WTC11 (cell line): Measurements from ENCODE around the gene HRCT1. TPM values are rescaled to one million over a fixed set of nuclear protein-coding genes. Genes with fewer than 3 reads are reported as not detected.

ENCODE experiments used
- ATAC-seq: fragments of 200-7000 bp; cut with Tn5 transposase; 2 replicates; pipeline ENCODE4 v1.10.0; 2021; ENCODE audit warnings: mild to moderate bottlenecking, moderate library complexity
- CTCF ChIA-PET: fragments of 300-600 bp; sonication (Branson Sonifier 250); formaldehyde crosslinking; loops from one replicate; lab custom pipeline; 2021; ENCODE audit warnings: antibody characterized with exemption; lab: Charles Lee
- POLR2A ChIA-PET: fragments of 350-600 bp; sonication (Branson Sonifier 250); formaldehyde crosslinking; loops from one replicate; lab custom pipeline; 2021; ENCODE audit warnings: antibody characterized with exemption; lab: Charles Lee
- DNase-seq: peaks from one replicate; pipeline ENCODE4 v3.0.0; 2021; ENCODE audit warnings: low spot score
- H3K27ac Mint-ChIP-seq: 2 replicates; pipeline ENCODE4 v1.8.0; 2021; ENCODE audit warnings: mixed read lengths
- H3K27me3 Mint-ChIP-seq: 2 replicates; pipeline ENCODE4 v1.8.0; 2021; ENCODE audit warnings: low read depth, mild to moderate bottlenecking, moderate library complexity, mixed read lengths
- H3K36me3 Mint-ChIP-seq: 2 replicates; pipeline ENCODE4 v1.8.0; 2021; ENCODE audit warnings: mixed read lengths
- H3K4me1 Mint-ChIP-seq: 2 replicates; pipeline ENCODE4 v1.8.0; 2022; ENCODE audit warnings: mixed read lengths
- H3K4me3 Mint-ChIP-seq: 2 replicates; pipeline ENCODE4 v1.8.0; 2021; ENCODE audit warnings: mild to moderate bottlenecking, moderate library complexity, mixed read lengths
- H3K9me3 Mint-ChIP-seq: 2 replicates; pipeline ENCODE4 v1.8.0; 2021; ENCODE audit warnings: mixed read lengths
- AR ChIP-seq: fragments of 250-450 bp; sonication (Bioruptor Pico); IDR thresholded peaks from 2 replicates; pipeline ENCODE4 v1.9.0; 2021; ENCODE audit warnings: mild to moderate bottlenecking
- CBFB ChIP-seq: sonication (generic); formaldehyde crosslinking; IDR thresholded peaks from 2 replicates; pipeline ENCODE4 v1.8.1; 2022; ENCODE audit warnings: mild to moderate bottlenecking, low read depth, missing genetic modification reagents
- CTCF ChIP-seq: fragments of 200-600 bp; IDR thresholded peaks from 2 replicates; pipeline ENCODE4 v1.8.0; 2022; ENCODE audit warnings: antibody characterized with exemption
- E2F1 ChIP-seq: sonication (generic); formaldehyde crosslinking; IDR thresholded peaks from 2 replicates; pipeline ENCODE4 v1.8.0; 2022; ENCODE audit warnings: mild to moderate bottlenecking, missing genetic modification reagents
- EMX1 ChIP-seq: fragments of 250-450 bp; sonication (Bioruptor Pico); IDR thresholded peaks from 2 replicates; pipeline ENCODE4 v1.8.0; 2021; ENCODE audit warnings: mild to moderate bottlenecking
- FOXJ3 ChIP-seq: sonication (generic); formaldehyde crosslinking; IDR thresholded peaks from 2 replicates; pipeline ENCODE4 v1.9.0; 2021; ENCODE audit warnings: missing genetic modification reagents, mild to moderate bottlenecking, borderline replicate concordance
- FOXP4 ChIP-seq: sonication (generic); formaldehyde crosslinking; IDR thresholded peaks from 2 replicates; pipeline ENCODE4 v1.8.0; 2022; ENCODE audit warnings: mild to moderate bottlenecking, missing genetic modification reagents
- GRHL2 ChIP-seq: fragments of 250-450 bp; sonication (Bioruptor Pico); IDR thresholded peaks from 2 replicates; pipeline ENCODE4 v1.8.0; 2022; ENCODE audit warnings: mild to moderate bottlenecking, moderate library complexity; ENCODE audit not compliant: insufficient replicate concordance, severe bottlenecking
- HMGA2 ChIP-seq: fragments of 250-450 bp; sonication (Bioruptor Pico); IDR thresholded peaks from 2 replicates; pipeline ENCODE4 v1.4.0; 2021; ENCODE audit warnings: mild to moderate bottlenecking, moderate library complexity
- HMGXB4 ChIP-seq: sonication (generic); formaldehyde crosslinking; IDR thresholded peaks from 2 replicates; pipeline ENCODE4 v1.8.1; 2023; ENCODE audit warnings: mild to moderate bottlenecking, moderate library complexity, missing genetic modification reagents
- NFATC4 ChIP-seq: fragments of 250-450 bp; sonication (Bioruptor Pico); IDR thresholded peaks from 2 replicates; pipeline ENCODE4 v1.9.0; 2021; ENCODE audit warnings: mild to moderate bottlenecking
- NFE2L1 ChIP-seq: sonication (generic); formaldehyde crosslinking; IDR thresholded peaks from 2 replicates; pipeline ENCODE4 v1.8.1; 2023; ENCODE audit warnings: missing genetic modification reagents
- NR3C1 ChIP-seq: sonication (generic); formaldehyde crosslinking; conservative IDR thresholded peaks from 2 replicates; pipeline ENCODE4 v1.8.1; 2023; ENCODE audit warnings: low read depth, mild to moderate bottlenecking, missing genetic modification reagents
- SP1 ChIP-seq: sonication (generic); formaldehyde crosslinking; conservative IDR thresholded peaks from 2 replicates; pipeline ENCODE4 v1.8.1; 2022; ENCODE audit warnings: missing genetic modification reagents
- TEAD4 ChIP-seq: sonication (generic); formaldehyde crosslinking; IDR thresholded peaks from 2 replicates; pipeline ENCODE4 v1.8.0; 2022; ENCODE audit warnings: mild to moderate bottlenecking, missing genetic modification reagents
- USF2 ChIP-seq: sonication (generic); formaldehyde crosslinking; IDR thresholded peaks from 2 replicates; pipeline ENCODE4 v1.8.1; 2023; ENCODE audit warnings: mild to moderate bottlenecking, missing genetic modification reagents, moderate library complexity
- ZNF121 ChIP-seq: sonication (generic); formaldehyde crosslinking; IDR thresholded peaks from 2 replicates; pipeline ENCODE4 v1.8.0; 2023; ENCODE audit warnings: missing genetic modification reagents
- ZNF512 ChIP-seq: sonication (generic); formaldehyde crosslinking; IDR thresholded peaks from 2 replicates; pipeline ENCODE4 v1.8.1; 2022; ENCODE audit warnings: missing genetic modification reagents, borderline replicate concordance
- total RNA-seq: library from RNA; stranded (reverse); gene quantifications from 3 replicates; pipeline ENCODE4 v1.2.3, GENCODE V29; 2021

The HRCT1 gene
- total RNA-seq, 1 experiment from 2014 or later: not detected

GRCh38 chr9:35928591-35929452, 22.8 kb downstream of the HRCT1 start (continued):
- no peak for TF ChIP-seq USF2 (CRISPR knock-in tag)

GRCh38 chr9:35929453-35929718, 23.4 kb downstream of the HRCT1 start:
- no peaks in the 10 kb centered on the region for H3K36me3 Mint-ChIP-seq
- ATAC-seq (no peak), DNase-seq (no peak)
- peaks cover 11% of the 10 kb centered on the region; the same call in 1 of the 2 replicates for H3K27me3 Mint-ChIP-seq
- no peak overlapping the region for H3K27ac Mint-ChIP-seq
- no peaks in the 10 kb centered on the region for H3K4me1 Mint-ChIP-seq
- CTCF ChIA-PET: interaction anchor here (1.1 kb wide), 1 partner anchor 26 kb away, joined by 3 read pairs; no protein-coding TSS in a partner anchor
- no peaks in the 10 kb centered on the region for H3K9me3 Mint-ChIP-seq
- TF ChIP-seq GRHL2 (CRISPR knock-in tag) (no peak), NFE2L1 (CRISPR knock-in tag) (no peak), CTCF (no peak), CBFB (CRISPR knock-in tag) (no peak), EMX1 (CRISPR knock-in tag) (no peak), USF2 (CRISPR knock-in tag) (no peak), FOXP4 (no peak), E2F1 (no peak), TEAD4 (no peak), AR (CRISPR knock-in tag) (no peak), NR3C1 (no peak), NFATC4 (CRISPR knock-in tag) (no peak), HMGXB4 (CRISPR knock-in tag) (no peak), ZNF512 (CRISPR knock-in tag) (no peak), FOXJ3 (no peak), ZNF121 (CRISPR knock-in tag) (no peak), SP1 (no peak), HMGA2 (no peak)
- POLR2A ChIA-PET: no interaction called here
- H3K4me3 Mint-ChIP-seq: no peak overlapping the region
